ENCODE data around the gene SORT1. TPM values are rescaled to one million over a fixed set of nuclear protein-coding genes. Genes with fewer than 3 reads are reported as not detected.

Gene SORT1
- total and polyA plus RNA-seq, 2 of the 13 experiments (the other 11 are each of a cell fraction or from before 2014, with no cell fraction given), result 32.4 to 93.0 TPM

DNA sequence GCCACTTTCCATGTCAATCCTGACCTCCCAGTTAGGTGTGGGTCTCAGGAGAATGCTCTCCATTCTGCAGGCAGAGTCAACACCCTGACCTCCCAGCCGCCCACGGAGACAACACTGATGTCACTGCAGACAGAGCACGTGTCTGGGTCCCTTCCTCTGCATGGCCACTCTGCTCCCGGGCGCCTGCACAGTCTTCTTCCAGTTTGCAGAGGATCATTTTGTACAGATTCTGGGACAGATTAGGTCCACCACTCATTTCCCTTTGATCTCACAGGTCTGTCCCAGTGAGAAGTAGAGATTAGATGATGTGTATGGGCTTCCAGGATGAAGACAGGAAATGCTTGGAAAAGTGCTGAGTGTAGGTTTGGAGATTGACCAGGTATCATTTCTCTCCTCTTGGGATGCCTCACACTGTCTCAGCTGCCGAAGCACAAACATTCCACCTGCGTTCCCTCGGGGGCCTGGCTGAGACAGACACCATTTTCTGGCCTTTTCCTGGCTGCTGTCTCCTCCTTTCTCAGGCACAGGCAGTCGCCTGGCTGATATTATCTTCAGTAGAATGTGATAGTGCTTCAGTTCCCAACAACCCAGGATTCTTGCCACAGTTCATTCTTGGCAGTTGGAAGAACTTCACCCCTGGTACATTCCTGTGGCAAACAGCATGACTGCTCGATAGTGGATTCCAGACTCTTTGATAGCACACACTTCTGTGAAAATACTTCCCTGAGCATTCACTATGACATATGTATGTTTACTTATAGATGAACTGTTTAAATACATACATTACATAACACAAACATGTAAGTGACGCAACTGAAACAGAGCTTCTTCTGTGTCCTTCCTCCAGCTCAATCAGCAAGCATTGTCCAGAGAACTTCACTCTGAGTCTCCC, 98.8 kb downstream of the SORT1 start (continued):
- TF ChIP-seq DMTF1 (CRISPR knock-in tag; IDR thresholded peaks at IDR 0.05) (no peak), ZBTB14 (CRISPR knock-in tag; IDR thresholded peaks at IDR 0.05) (no peak), ZNF800 (CRISPR knock-in tag; IDR thresholded peaks at IDR 0.05) (no peak; the same call in 1 of the 2 replicates), ZNF407 (CRISPR knock-in tag; IDR thresholded peaks at IDR 0.05; ENCODE audit: not compliant biosample characterization) (no peak), ZNF251 (CRISPR knock-in tag; IDR thresholded peaks at IDR 0.05) (no peak), ZNF552 (CRISPR knock-in tag; IDR thresholded peaks at IDR 0.05; ENCODE audit: borderline replicate concordance) (no peak; the same call in 1 of the 2 replicates), ZFP37 (CRISPR knock-in tag; IDR thresholded peaks at IDR 0.05; ENCODE audit: borderline replicate concordance) (peak; percentile 98), HOXA5 (CRISPR knock-in tag; IDR thresholded peaks at IDR 0.05) (peak; percentile 59), MXD3 (CRISPR knock-in tag; IDR thresholded peaks at IDR 0.05) (peak; percentile 75), ZNF569 (CRISPR knock-in tag; IDR thresholded peaks at IDR 0.05; ENCODE audit: borderline replicate concordance) (no peak), REPIN1 (CRISPR knock-in tag; IDR thresholded peaks at IDR 0.05; ENCODE audit: borderline replicate concordance, low read depth) (peak; percentile 74), KDM6A (CRISPR knock-in tag; IDR thresholded peaks at IDR 0.05; ENCODE audit: low read depth) (no peak), ZFX (CRISPR knock-in tag; IDR thresholded peaks at IDR 0.05; ENCODE audit: low read depth) (peak; percentile 40)
